ENCODE measurements around the gene C1QTNF4. TPM values are rescaled to one million over a fixed set of nuclear protein-coding genes. Genes with fewer than 3 reads are reported as not detected.

The C1QTNF4 gene
- total and polyA plus RNA-seq, 9 of the 15 experiments (the other 6 are each of a cell fraction or from before 2014, with no cell fraction given) = not detected

DNA sequence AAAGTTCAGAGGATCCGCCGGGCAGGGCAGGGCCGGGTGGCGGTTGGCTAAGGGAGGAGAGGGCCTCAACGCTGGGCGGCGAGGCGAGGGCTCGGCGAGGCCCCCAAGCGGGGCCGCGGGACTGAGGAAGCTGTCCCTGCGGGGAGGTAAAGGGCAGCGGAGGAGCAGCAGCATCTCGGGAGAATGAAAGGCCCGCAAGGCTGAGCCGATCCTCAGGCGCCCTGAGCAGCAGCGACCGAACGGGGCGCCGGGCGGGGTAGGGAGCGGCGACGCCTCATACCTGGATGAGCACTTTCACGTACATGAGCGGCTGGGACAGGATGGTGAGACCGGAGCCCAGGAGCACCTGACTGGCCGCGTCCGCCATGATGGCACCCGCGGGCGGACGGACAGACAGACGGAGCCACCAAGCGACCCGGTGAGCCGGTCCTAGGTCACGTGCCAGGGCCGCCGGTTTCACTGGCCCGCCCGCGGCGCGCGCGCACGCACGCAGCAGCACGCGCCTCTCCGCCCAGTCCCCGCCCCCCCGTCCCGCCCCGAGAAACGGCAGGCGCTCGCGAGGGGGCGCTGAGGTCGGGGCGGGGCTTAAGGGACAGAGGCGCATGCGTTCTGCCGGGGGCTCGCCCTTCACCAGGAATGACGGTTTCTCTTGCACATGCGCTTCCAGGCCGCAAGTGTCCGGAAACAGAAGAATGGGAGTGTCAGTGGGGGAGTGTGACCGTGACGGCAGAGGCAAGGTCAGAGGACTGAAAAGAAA is 48.1 kb upstream of the C1QTNF4 start, which contains the start of gene MTCH2 (continued):
- TF ChIP-seq CEBPB (tag; IDR thresholded peaks at IDR 0.05) (no peak), HMG20B (CRISPR knock-in tag; IDR thresholded peaks at IDR 0.05) (no peak), ASH1L (IDR thresholded peaks at IDR 0.05; ENCODE audit: borderline replicate concordance, low read depth, partially characterized antibody) (no peak), NR2F6 (CRISPR knock-in tag; IDR thresholded peaks at IDR 0.05) (no peak), NCOA2 (IDR thresholded peaks at IDR 0.05; ENCODE audit: partially characterized antibody in 2 of 2) (no peak), ZNF24 (IDR thresholded peaks at IDR 0.05) (0 out of 2 replicates have a peak, but pooled peaks have one; percentile 10), RBBP5 (IDR thresholded peaks at IDR 0.05; ENCODE audit: borderline replicate concordance, insufficient read depth, low read length, poor library complexity, severe bottlenecking) (peak; percentile 98), NFIX (CRISPR knock-in tag; IDR thresholded peaks at IDR 0.05; ENCODE audit: low read depth) (no peak), FOXJ3 (CRISPR knock-in tag; IDR thresholded peaks at IDR 0.05) (no peak), STAG1 (CRISPR knock-in tag; IDR thresholded peaks at IDR 0.05; ENCODE audit: borderline replicate concordance) (no peak), RBFOX2 (IDR thresholded peaks at IDR 0.05; ENCODE audit: low read depth, low read length) (peak; percentile 98), ZSCAN32 (CRISPR knock-in tag; IDR thresholded peaks at IDR 0.05) (no peak), ZNF212 (CRISPR knock-in tag; IDR thresholded peaks at IDR 0.05) (no peak), TCF7 (IDR thresholded peaks at IDR 0.05; ENCODE audit: borderline replicate concordance) (no peak)
- TF ChIP-seq, protein P1, sequence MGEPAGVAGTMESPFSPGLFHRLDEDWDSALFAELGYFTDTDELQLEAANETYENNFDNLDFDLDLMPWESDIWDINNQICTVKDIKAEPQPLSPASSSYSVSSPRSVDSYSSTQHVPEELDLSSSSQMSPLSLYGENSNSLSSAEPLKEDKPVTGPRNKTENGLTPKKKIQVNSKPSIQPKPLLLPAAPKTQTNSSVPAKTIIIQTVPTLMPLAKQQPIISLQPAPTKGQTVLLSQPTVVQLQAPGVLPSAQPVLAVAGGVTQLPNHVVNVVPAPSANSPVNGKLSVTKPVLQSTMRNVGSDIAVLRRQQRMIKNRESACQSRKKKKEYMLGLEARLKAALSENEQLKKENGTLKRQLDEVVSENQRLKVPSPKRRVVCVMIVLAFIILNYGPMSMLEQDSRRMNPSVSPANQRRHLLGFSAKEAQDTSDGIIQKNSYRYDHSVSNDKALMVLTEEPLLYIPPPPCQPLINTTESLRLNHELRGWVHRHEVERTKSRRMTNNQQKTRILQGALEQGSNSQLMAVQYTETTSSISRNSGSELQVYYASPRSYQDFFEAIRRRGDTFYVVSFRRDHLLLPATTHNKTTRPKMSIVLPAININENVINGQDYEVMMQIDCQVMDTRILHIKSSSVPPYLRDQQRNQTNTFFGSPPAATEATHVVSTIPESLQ (CRISPR knock-in tag; IDR thresholded peaks at IDR 0.05) = no peak
- TF ChIP-seq, protein P2, sequence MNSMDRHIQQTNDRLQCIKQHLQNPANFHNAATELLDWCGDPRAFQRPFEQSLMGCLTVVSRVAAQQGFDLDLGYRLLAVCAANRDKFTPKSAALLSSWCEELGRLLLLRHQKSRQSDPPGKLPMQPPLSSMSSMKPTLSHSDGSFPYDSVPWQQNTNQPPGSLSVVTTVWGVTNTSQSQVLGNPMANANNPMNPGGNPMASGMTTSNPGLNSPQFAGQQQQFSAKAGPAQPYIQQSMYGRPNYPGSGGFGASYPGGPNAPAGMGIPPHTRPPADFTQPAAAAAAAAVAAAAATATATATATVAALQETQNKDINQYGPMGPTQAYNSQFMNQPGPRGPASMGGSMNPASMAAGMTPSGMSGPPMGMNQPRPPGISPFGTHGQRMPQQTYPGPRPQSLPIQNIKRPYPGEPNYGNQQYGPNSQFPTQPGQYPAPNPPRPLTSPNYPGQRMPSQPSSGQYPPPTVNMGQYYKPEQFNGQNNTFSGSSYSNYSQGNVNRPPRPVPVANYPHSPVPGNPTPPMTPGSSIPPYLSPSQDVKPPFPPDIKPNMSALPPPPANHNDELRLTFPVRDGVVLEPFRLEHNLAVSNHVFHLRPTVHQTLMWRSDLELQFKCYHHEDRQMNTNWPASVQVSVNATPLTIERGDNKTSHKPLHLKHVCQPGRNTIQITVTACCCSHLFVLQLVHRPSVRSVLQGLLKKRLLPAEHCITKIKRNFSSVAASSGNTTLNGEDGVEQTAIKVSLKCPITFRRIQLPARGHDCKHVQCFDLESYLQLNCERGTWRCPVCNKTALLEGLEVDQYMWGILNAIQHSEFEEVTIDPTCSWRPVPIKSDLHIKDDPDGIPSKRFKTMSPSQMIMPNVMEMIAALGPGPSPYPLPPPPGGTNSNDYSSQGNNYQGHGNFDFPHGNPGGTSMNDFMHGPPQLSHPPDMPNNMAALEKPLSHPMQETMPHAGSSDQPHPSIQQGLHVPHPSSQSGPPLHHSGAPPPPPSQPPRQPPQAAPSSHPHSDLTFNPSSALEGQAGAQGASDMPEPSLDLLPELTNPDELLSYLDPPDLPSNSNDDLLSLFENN (IDR thresholded peaks at IDR 0.05; ENCODE audit: low read depth in 2 of 2, low read length in 2 of 2) = no peak; a peak in 1 of 4 replicates
- TF ChIP-seq, protein P3, sequence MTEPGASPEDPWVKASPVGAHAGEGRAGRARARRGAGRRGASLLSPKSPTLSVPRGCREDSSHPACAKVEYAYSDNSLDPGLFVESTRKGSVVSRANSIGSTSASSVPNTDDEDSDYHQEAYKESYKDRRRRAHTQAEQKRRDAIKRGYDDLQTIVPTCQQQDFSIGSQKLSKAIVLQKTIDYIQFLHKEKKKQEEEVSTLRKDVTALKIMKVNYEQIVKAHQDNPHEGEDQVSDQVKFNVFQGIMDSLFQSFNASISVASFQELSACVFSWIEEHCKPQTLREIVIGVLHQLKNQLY (CRISPR knock-in tag; conservative IDR thresholded peaks at IDR 0.05) = no peak
- TF ChIP-seq, protein P4, sequence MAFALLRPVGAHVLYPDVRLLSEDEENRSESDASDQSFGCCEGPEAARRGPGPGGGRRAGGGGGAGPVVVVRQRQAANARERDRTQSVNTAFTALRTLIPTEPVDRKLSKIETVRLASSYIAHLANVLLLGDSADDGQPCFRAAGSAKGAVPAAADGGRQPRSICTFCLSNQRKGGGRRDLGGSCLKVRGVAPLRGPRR (CRISPR knock-in tag; IDR thresholded peaks at IDR 0.05) = no peak
- TF ChIP-seq, protein P5, sequence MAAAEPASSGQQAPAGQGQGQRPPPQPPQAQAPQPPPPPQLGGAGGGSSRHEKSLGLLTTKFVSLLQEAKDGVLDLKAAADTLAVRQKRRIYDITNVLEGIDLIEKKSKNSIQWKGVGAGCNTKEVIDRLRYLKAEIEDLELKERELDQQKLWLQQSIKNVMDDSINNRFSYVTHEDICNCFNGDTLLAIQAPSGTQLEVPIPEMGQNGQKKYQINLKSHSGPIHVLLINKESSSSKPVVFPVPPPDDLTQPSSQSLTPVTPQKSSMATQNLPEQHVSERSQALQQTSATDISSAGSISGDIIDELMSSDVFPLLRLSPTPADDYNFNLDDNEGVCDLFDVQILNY (CRISPR knock-in tag; IDR thresholded peaks at IDR 0.05) = peak; percentile 76; the same call in 1 of the 2 replicates

All from K562 (cell line).